Ishikawa (cell line): ENCODE data around the gene FAM20B.

Source experiments
- FOXM1 ChIP-seq: IDR thresholded peaks from 2 replicates; pipeline ENCODE4 v1.6.1; 2012; ENCODE audit warnings: low read depth, borderline replicate concordance
- NFIC ChIP-seq: IDR thresholded peaks from 2 replicates; pipeline ENCODE4 v1.6.1; 2012
- TCF12 ChIP-seq: IDR thresholded peaks from 2 replicates; pipeline ENCODE4 v1.6.1; 2012; ENCODE audit warnings: low read depth
- TF ChIP-seq, protein P1 (sequence below): IDR thresholded peaks from 2 replicates; pipeline ENCODE4 v1.6.1; 2012
- TF ChIP-seq, protein P2 (sequence below): IDR thresholded peaks from 2 replicates; pipeline ENCODE4 v1.6.1; 2012; ENCODE audit warnings: low read depth, mild to moderate bottlenecking

DNA sequence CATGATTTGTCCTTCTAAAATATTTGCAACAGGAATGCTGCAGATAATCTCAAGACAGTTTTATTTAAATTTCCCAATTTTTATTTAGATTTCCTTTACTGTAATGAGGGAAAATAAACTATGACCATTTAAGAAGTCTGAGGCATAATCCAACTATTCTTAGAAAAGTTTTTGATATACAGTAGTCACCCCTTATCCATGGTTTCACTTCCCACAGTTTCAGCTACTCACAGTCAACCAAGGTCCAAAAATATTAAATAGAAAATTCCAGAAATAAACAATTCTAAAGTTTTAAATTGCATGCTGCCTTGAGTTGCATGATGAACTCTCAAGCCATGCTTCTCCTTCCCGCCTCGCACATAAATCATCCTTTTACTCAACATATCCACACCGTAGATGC is 89.5 kb downstream of the FAM20B start:
- TF ChIP-seq FOXM1 = no peak
- TF ChIP-seq NFIC = no peak
- no peak for TF ChIP-seq TCF12
- TF ChIP-seq, protein P1, sequence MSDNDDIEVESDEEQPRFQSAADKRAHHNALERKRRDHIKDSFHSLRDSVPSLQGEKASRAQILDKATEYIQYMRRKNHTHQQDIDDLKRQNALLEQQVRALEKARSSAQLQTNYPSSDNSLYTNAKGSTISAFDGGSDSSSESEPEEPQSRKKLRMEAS = no peak
- TF ChIP-seq, protein P2, sequence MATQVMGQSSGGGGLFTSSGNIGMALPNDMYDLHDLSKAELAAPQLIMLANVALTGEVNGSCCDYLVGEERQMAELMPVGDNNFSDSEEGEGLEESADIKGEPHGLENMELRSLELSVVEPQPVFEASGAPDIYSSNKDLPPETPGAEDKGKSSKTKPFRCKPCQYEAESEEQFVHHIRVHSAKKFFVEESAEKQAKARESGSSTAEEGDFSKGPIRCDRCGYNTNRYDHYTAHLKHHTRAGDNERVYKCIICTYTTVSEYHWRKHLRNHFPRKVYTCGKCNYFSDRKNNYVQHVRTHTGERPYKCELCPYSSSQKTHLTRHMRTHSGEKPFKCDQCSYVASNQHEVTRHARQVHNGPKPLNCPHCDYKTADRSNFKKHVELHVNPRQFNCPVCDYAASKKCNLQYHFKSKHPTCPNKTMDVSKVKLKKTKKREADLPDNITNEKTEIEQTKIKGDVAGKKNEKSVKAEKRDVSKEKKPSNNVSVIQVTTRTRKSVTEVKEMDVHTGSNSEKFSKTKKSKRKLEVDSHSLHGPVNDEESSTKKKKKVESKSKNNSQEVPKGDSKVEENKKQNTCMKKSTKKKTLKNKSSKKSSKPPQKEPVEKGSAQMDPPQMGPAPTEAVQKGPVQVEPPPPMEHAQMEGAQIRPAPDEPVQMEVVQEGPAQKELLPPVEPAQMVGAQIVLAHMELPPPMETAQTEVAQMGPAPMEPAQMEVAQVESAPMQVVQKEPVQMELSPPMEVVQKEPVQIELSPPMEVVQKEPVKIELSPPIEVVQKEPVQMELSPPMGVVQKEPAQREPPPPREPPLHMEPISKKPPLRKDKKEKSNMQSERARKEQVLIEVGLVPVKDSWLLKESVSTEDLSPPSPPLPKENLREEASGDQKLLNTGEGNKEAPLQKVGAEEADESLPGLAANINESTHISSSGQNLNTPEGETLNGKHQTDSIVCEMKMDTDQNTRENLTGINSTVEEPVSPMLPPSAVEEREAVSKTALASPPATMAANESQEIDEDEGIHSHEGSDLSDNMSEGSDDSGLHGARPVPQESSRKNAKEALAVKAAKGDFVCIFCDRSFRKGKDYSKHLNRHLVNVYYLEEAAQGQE = no peak
